CD14-positive monocyte (primary cell): ENCODE results near the gene EPHA2. TPM values are rescaled to one million over a fixed set of nuclear protein-coding genes. Genes with fewer than 3 reads are reported as not detected.

Experiments used
- DNase-seq, 3 donors: peaks; one replicate each; pipeline ENCODE4 v3.0.0-alpha.2; 2011 to 2022
- H2AFZ ChIP-seq: 2 replicates; pipeline ENCODE4 v1.6.0; 2012; ENCODE audit warnings: mild to moderate bottlenecking, low read depth, low read length, inconsistent platforms; ENCODE audit not compliant: insufficient read depth, poor library complexity, severe bottlenecking
- H3K27ac ChIP-seq, 2 donors: 1 replicate in 1 of 2; 2 replicates in 1 of 2; pipeline ENCODE4 v1.5.1; 2012 to 2013; ENCODE audit warnings: low read length in 2 of 2, control low read depth in 1 of 2, inconsistent platforms in 1 of 2, low read depth in 1 of 2, mild to moderate bottlenecking in 1 of 2
- H3K27me3 ChIP-seq, 2 donors: one replicate each; pipeline versions ENCODE4 v1.6.0 to v1.6.1; 2011 to 2013; ENCODE audit warnings: low read length in 2 of 2; ENCODE audit not compliant: control insufficient read depth in 2 of 2, insufficient read depth in 2 of 2
- H3K36me3 ChIP-seq, 2 donors: replicated peaks in 1 of 2; 1 replicate in 1 of 2; 2 replicates in 1 of 2; pipeline versions ENCODE4 v1.5.1 to v1.6.1; 2012 to 2013; ENCODE audit warnings: low read length in 2 of 2, control low read depth in 1 of 2, inconsistent platforms in 1 of 2, mild to moderate bottlenecking in 1 of 2; ENCODE audit not compliant: insufficient read depth in 2 of 2, control insufficient read depth in 1 of 2
- H3K4me1 ChIP-seq, 2 donors: 1 replicate in 1 of 2; 2 replicates in 1 of 2; pipeline versions ENCODE4 v1.5.1 to v1.6.1; 2012 to 2013; ENCODE audit warnings: low read length in 2 of 2, control low read depth in 1 of 2, inconsistent platforms in 1 of 2, mild to moderate bottlenecking in 1 of 2, moderate library complexity in 1 of 2; ENCODE audit not compliant: insufficient read depth in 2 of 2, control insufficient read depth in 1 of 2
- H3K4me2 ChIP-seq: replicated peaks from 2 replicates; pipeline ENCODE3; 2012; ENCODE audit warnings: low read length, moderate library complexity, mild to moderate bottlenecking; ENCODE audit not compliant: poor library complexity, severe bottlenecking; ENCODE audit errors: extremely low read depth
- H3K4me3 ChIP-seq, 3 experiments: fragments of 200-600 bp in 1 of 3; sonication (generic) in 1 of 3; replicated peaks in 1 of 3; 1 replicate in 2 of 3; 2 replicates in 1 of 3; pipeline ENCODE4 v1.5.1; 2011 to 2013; ENCODE audit warnings: low read length in 3 of 3, mild to moderate bottlenecking in 3 of 3, control low read depth in 2 of 3, low read depth in 2 of 3, inconsistent platforms in 1 of 3, moderate library complexity in 1 of 3
- H3K79me2 ChIP-seq: 2 replicates; pipeline ENCODE4 v1.6.0; 2012; ENCODE audit warnings: mild to moderate bottlenecking, control low read depth, inconsistent platforms, low read length, moderate library complexity; ENCODE audit not compliant: insufficient read depth
- H3K9ac ChIP-seq: 2 replicates; pipeline ENCODE4 v1.6.0; 2017; ENCODE audit warnings: low read length, mild to moderate bottlenecking; ENCODE audit not compliant: insufficient read depth, poor library complexity, severe bottlenecking
- H3K9me3 ChIP-seq, 2 donors: replicated peaks in 1 of 2; 1 replicate in 1 of 2; 2 replicates in 1 of 2; pipeline versions ENCODE4 v1.5.1 to v1.6.1; 2012 to 2013; ENCODE audit warnings: low read length in 2 of 2, control low read depth in 1 of 2; ENCODE audit not compliant: control insufficient read depth in 1 of 2, insufficient read depth in 1 of 2
- H4K20me1 ChIP-seq: 2 replicates; pipeline ENCODE4 v1.6.0; 2012; ENCODE audit warnings: mild to moderate bottlenecking, low read length, control low read depth, moderate library complexity; ENCODE audit not compliant: insufficient read depth
- H3K27ac Mint-ChIP-seq, 7 donors: one replicate each; pipeline ENCODE4 v1.8.0; 2020; ENCODE audit warnings: mild to moderate bottlenecking in 7 of 7, mixed read lengths in 7 of 7, moderate library complexity in 6 of 7, inconsistent platforms in 2 of 7
- H3K27me3 Mint-ChIP-seq, 3 donors: one replicate each; pipeline ENCODE4 v1.8.0; 2021 to 2022; ENCODE audit warnings: low read depth in 3 of 3, mild to moderate bottlenecking in 3 of 3, mixed read lengths in 3 of 3, moderate library complexity in 3 of 3, inconsistent platforms in 1 of 3
- H3K36me3 Mint-ChIP-seq, 2 donors: one replicate each; pipeline ENCODE4 v1.8.0; 2020; ENCODE audit warnings: mixed read lengths in 2 of 2, inconsistent platforms in 1 of 2, mild to moderate bottlenecking in 1 of 2
- H3K4me1 Mint-ChIP-seq: one replicate; pipeline ENCODE4 v1.8.0; 2020; ENCODE audit warnings: mild to moderate bottlenecking, mixed read lengths
- H3K4me3 Mint-ChIP-seq, 2 donors: one replicate each; pipeline ENCODE4 v1.8.0; 2020; ENCODE audit warnings: mild to moderate bottlenecking in 2 of 2, mixed read lengths in 2 of 2, moderate library complexity in 1 of 2
- H3K9me3 Mint-ChIP-seq, 7 donors: one replicate each; pipeline ENCODE4 v1.8.0; 2020 to 2022; ENCODE audit warnings: mixed read lengths in 7 of 7, mild to moderate bottlenecking in 6 of 7, moderate library complexity in 6 of 7, inconsistent platforms in 2 of 7
- CTCF ChIP-seq: fragments of 200-600 bp; IDR thresholded peaks from one replicate; pipeline ENCODE4 v1.8.0; 2022; ENCODE audit warnings: antibody characterized with exemption, mild to moderate bottlenecking
- WGBS: methylation state at CpG from one replicate; pipeline ENCODE4 v1.1.5; 2013; ENCODE audit warnings: missing lambda C conversion rate; ENCODE audit not compliant: insufficient coverage; 5-methylcytosine and 5-hydroxymethylcytosine counted together
- intact Hi-C, 2 donors: fragments of 100-400 bp; cut with micrococcal nuclease; formaldehyde crosslinking; loops; one replicate each; pipeline versions ENCODE4 v1.15.0 to v1.15.1; 2023
- polyA plus RNA-seq, 3 donors: library from polyadenylated mRNA; depleted of rRNA in 1 of 3; unstranded in 2 of 3; stranded (reverse) in 1 of 3; fragments of 300-500 nt in 2 of 3; fragments of >200 nt in 1 of 3; fragmentation: Illumina TruSeq in 2 of 3; gene quantifications; 1 replicate in 2 of 3; 2 replicates in 1 of 3; pipeline ENCODE4 v1.2.3, GENCODE V29; 2012 to 2021

The EPHA2 gene
- polyA plus RNA-seq, 3 donors = 0.03 TPM; not detected in 2

GRCh38 chr1:16095447-16095846 lies 60.4 kb downstream of the EPHA2 start:
- intact Hi-C loops = no loop called here
- no peak for DNase-seq
- no peak overlapping the region for H3K4me3 ChIP-seq
- Mint-ChIP-seq H3K4me1 (no peaks in the 10 kb centered on the region), H3K4me3 (no peak overlapping the region), H3K27me3 (peaks cover 2 to 22% (median 3%) of the 10 kb centered on the region in 3 donors), H3K36me3 (no peaks in the 10 kb centered on the region), H3K9me3 (peaks cover 0 to 1% (median 0%) of the 10 kb centered on the region in 7 donors), H3K27ac (no peak overlapping the region)
- no peaks in the 10 kb centered on the region for H3K79me2 ChIP-seq
- 95% methylated on average over 7 of the region's 9 CpGs for WGBS
- no peaks in the 10 kb centered on the region for H3K4me1 ChIP-seq
- no peak overlapping the region for H3K4me2 ChIP-seq
- no peak for TF ChIP-seq CTCF
- no peaks in the 10 kb centered on the region for H4K20me1 ChIP-seq
- H2AFZ ChIP-seq = no peak overlapping the region
- H3K27me3 ChIP-seq = no peaks in the 10 kb centered on the region
- H3K9ac ChIP-seq = no peak overlapping the region
- no peaks in the 10 kb centered on the region for H3K9me3 ChIP-seq
- no peaks in the 10 kb centered on the region for H3K36me3 ChIP-seq
- H3K27ac ChIP-seq = no peak overlapping the region

- Histone ChIP-seq H3K36me3 (no peaks in the 10 kb centered on the region), H4K20me1 (no peaks in the 10 kb centered on the region), H3K4me2 (no peak overlapping the region), H3K9ac (no peak overlapping the region), H3K27me3 (no peaks in the 10 kb centered on the region), H3K4me1 (no peaks in the 10 kb centered on the region), H2AFZ (no peak overlapping the region), H3K9me3 (no peaks in the 10 kb centered on the region), H3K4me3 (no peak overlapping the region), H3K27ac (no peak overlapping the region), H3K79me2 (no peaks in the 10 kb centered on the region)
- peak overlapping the region in 1 of 7 donors; percentile 25 for H3K27ac Mint-ChIP-seq
- no peaks in the 10 kb centered on the region for H3K4me1 Mint-ChIP-seq
- peaks cover 2 to 19% (median 3%) of the 10 kb centered on the region in 3 donors for H3K27me3 Mint-ChIP-seq
- H3K36me3 Mint-ChIP-seq = no peaks in the 10 kb centered on the region
- no peak for DNase-seq
- H3K9me3 Mint-ChIP-seq = peaks cover 0 to 1% (median 0%) of the 10 kb centered on the region in 7 donors
- H3K4me3 Mint-ChIP-seq = no peak overlapping the region
- intact Hi-C loops = no loop called here
- TF ChIP-seq CTCF = no peak
- WGBS = 89% methylated on average over 3 of the region's 21 CpGs
These were observed 61.3 kb downstream of the EPHA2 start for GRCh38 chr1:16094453-16095158.
